Non-pigmented ciliary epithelial cell (primary cell): ENCODE results near the gene LCN9.
"Not testable (repeated sequence)": the region's sequence is repeated elsewhere in the genome, so short reads cannot be mapped to it uniquely, and the experiment has no call there.

ENCODE experiments used
- DNase-seq: peaks from one replicate; pipeline ENCODE4 v3.0.0-alpha.2; 2010; ENCODE audit warnings: low read depth

The LCN9 gene, protein sequence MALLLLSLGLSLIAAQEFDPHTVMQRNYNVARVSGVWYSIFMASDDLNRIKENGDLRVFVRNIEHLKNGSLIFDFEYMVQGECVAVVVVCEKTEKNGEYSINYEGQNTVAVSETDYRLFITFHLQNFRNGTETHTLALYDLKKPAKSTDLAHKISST

DNA sequence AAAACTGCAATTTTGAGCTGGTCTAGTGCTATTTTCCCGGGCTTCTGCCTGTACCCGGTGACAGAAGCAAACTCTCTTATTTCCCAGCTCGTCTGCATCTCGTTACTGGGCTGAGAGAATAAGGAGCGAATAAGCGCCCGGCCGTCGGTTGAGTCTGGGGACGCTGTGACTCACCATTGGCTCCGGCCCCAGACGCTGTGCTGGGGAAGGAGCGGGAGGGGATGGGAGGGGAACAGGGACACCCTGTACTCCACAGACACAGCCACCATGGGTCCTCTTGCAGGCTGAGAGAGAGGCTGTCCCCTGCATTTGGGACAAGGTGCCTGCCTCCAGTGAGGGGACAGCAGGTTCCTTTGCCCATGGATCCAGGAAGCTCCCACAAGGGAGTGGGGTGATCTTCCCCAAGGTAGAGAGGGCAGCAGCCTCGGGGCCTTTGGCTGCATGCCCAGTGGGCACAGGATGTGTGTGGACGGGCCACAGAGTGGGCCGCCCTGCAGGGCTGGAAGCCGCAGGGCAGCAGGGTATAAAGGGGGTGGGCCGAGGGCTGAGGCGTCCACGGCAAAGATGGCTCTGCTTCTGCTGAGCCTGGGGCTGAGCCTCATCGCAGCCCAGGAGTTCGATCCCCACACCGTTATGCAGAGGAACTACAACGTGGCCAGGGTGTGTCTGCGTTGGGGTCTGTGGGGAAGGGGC, at the start of gene LCN9:
Gene LCN9, plus strand, starts transcription at position 552 of the 693 bp plus-strand sequence. Its CDS starts 13 bp downstream, at position 565.
- DNase-seq = no peak

DNA sequence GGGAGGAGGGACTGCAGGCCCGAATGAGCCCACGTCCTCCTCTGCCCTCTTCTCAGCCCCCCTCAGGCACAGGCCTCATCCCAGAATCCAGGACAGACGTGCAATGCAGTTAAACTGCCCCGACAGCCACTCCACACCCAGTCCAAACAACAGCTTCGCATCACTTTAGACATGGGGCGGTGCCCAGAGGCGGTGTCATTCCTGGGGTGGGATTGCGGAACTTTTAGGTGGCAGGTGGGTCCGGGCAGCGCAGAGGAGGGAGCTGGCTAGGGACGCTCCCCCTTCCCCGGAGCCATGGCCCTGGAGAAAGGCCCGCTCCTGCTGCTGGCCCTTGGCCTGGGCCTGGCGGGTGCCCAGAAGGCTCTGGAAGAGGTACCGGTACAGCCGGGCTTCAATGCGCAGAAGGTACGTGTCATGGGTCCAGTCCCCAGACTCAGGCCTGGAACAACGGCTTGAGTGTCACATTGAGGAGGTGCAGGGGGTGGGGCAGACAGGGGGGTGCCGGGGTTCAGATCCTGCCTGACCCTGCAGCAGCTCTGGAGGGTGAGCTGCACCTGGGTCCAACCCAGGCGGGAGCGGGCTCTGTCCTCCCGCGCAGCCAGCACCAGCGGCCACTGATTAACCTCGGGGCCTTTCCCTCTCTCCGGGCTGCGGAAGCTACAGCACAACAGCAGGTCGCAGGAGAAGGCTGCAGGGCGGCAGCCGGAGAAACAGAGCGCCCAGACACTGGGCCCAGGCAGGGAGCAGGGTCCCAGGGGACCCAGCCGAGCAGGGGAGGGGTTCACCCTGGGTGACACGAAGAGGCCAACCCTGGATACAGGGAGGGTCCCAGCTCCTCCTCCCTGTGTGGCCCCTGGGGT, 48.9 kb upstream of the LCN9 start:
- DNase-seq = no peak

DNA sequence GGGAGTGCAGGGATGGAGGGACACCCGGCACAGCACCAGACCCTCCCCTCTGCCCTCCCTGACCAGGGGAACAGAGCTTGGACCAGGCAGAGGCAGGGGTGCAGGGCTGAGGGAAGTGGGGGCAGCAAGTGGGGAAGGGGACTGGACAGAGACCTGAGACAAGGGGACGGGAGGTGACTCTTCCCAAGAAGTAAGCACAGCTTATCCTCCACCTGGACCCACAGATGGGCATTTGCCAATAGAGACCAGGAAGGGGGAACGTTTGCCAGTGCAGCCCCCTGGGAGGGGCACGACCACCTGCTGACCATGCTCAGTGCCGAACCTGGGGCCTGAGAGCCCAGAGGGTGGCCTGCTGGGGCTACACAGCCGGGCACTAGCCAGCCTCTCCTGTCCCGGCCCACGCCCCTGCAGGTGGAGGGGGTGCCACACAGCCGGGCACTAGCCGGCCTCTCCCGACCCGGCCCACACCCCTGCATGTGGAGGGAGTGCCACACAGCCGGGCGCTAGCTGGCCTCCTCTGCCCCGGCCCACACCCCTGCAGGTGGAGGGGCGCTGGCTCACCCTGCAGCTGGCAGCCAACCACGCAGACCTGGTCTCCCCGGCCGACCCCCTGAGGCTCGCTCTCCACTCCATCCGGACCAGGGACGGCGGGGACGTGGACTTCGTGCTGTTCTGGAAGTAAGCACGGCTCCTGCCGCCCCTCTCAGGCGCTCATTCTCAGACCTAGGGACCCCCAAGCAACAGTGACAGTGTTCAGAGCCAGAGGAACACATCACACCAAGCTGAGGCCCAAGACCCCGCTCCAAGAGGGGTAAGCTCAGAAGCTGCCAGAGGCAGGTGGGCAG, 48.1 kb upstream of the LCN9 start:
- no peak for DNase-seq

DNA sequence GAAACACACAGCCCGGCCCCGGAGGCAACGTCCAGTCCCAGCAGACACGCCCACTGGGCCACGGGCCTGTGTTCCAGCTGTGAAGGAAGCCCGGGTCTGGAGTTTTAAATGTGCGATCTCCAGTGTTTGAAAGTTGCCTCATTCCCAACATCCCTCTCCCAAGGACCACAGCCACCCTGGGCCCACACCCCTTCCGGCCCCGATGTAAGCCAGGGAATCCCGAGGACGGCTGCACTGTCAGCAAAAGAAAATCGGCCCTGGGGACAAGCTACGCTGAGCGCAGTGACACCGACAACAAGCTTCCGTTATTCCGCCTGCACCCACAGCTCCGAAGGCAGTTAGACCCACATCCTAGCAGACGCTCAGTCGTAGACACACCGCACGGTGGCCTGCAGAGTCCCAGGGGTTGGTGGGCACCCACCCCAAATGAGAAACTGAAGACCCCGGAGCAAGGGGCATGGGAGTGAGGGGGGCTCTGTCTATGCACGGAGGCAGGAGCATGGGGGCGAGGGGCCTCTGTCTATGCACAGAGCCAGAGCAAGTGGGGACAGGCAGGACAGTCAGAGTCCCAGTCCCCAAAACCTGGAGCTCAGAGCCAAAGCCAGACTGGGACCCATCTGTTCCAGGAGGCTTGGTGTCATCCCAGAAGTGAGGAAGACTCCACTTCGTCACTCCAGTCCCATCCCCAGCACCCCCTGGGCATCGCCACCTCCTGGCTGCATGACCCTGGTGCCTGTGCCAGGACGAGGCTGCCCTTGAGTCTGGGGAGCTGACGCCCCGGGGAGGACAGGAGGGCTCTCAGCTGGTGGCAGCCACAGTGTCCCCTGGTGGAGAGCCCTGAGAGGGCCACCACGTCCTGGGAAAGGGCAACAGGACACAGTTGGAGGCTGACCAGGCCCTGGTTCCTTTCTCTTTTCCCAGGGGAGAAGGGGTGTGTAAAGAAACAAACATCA, 47.2 kb upstream of the LCN9 start:
- no peak for DNase-seq

DNA sequence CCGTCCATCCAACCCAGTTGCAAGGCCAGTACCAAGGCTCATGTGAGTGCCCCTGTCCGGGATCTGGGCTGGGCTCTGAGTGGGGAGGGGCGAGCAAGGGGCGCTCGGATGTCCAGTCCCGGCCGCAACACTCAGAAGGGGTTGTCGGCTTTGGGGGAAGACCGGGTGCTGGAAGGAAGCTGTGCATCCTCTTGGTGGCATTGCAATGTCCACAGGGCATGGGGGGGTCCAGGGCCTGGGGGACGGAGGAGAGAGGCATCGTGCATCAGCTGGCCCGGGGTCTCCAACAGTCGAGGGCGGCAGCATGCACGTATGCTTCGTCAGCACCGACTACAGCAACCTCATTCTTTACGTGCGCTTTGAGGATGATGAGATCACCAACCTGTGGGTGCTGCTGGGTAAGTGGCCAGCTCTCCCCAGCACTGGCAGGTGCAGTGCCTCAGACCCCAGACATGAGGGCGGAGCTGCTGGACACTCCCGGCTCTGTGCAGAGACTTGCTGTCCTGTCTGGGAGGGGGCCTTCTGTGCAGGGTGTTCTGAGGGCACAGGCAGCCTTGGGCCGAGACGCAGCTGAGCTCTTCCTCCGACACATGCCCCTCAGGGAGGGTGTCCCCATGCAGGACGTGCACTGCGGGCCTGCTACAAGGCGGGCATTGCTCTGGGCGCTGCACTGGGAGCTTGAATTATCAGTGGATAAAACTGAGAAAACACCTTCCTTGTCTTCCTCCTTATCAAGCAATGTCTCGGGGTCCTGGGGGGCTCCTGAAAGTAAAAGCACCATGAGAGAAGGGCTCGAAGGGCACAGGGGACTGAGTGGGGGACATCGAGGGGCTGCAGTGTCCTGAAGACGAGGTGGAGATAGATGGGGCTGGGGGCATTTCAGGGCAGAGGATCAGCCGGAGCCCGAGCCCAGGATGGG, 46.2 kb upstream of the LCN9 start:
- no peak for DNase-seq

DNA sequence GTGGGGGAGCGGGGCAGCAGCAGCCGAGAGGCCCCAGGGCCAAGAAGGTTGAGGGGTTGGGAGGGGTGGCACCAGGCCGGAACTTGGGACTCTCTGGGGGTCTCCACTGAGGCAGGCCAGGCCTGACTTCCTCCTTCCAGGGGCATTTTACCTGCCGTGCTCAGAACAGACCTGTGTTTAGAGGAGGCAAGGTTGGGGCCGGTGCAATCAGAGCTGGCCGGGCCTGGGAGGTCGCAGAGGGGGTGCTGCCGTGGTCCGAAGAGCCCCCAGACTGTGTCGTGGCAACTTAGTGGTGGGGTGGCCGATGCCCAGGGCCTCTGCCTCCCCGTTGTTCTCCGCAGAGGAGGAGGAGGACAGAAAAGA, 45.6 kb upstream of the LCN9 start:
- no peak for DNase-seq

DNA sequence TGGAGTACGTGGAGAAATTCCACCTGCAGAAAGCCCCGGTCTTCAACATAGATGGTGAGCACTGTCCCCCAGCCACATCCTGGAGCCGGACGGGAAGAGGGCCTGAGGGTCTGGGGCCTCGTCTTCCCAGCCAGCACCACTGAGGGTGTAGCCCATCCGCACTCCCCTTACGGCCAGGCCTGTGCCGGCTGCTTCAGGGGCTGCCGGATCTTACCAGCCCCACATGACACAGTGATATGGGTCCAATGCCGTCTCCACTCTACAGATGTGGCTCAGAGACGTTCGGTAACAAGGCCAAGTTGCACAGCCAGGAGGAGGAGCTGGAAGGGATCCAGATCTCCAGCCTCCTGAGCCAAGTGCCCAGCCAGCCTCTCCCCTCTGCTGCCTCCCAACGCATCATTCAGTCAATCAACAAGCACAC, 45.1 kb upstream of the LCN9 start:
- no peak for DNase-seq

DNA sequence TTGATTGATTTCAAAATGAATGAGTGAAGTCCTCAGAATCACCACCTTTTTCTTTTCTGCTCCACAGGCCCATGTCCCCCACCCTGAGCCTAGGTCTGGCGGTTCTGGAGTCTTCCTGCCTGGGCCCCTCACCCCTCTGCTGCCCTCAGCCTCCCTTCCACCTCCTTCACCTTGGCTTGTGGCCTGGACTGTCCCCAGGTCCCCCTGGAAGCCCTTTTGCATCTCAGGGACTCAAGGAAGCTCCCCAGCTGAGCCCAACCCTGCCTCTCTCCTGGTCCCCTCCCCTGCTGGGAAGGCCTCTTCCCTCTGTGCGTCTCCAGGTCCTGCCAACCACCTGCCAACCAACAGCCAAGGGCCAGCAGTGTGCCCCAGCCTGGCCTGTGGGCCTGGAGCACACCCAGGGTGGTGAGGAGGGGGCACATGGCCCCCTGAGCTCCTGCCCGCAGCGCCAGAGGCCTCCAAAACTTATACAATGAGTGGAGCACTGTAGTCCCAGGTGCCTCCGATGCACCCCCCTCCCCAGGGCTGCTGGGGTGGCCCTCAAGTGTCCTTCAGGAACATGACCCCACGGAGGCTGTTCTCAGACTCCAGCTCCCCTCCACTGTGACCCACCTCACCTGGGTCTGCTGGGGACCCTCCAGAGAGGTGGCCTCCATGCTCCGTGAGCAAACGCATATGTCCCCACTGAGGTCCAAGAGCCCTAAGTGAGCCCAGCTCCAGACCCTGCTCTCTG, 44.1 kb upstream of the LCN9 start:
- no peak for DNase-seq

DNA sequence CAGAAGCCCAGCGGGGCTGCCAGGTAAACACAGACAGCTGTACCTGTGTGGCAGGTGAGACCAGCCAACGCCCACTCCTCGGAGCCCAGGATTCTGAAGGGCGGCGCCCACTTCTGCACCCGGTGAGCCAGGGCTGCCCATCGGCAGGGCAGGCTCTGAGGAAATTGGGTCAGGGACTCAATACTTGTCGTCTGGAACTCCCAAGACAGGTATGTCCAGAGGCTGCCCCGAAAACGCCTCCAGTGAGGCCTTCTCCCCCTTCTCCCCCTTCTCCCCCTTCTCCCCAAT, 43.6 kb upstream of the LCN9 start:
- DNase-seq = no peak

DNA sequence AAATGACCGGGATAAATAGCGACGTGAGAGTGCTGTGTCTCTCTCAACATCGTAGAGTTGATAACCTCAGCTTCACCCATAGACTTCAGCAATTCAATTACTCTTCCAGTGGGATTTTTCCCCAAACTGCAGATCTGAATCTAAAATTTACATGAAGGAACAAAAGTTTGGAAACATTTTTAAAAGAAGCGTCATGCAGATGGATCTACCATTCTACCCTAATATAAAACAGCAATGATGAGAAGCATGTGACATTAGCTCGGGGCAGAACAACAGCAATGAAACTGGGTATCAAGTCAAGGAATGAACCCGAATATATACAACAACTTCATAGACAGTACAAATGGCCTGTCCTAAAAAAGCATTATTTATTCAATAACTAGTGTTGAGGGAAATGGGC, 42.6 kb upstream of the LCN9 start:
- DNase-seq = no peak

DNA sequence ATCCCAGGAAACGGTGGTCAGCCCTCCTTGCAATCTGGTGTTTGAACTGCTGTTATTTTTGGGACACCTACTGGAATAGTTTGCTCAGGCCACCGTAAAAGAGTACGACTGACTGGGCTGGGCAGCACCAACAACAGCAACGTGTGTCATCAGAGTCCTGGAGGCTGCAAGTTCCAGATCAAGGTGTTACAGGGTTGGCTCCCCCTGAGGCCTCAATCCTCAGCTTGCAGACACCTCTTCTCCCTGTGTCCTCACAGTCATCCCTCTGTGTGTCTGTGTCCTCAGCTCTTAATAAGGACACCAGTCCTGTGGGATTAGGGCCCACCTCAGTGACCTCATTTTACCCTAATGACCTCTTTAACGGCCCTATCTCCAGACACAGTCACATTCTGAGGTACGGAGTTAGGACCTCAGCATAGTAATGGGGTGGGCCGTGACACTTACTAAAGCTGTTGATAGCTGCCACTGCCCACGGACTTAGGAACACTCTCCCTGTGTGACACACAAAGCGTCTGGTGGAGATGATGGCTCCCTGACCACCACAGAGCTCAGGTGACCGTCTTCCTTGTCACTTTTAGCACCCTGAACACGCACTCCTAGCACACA, 40.6 kb upstream of the LCN9 start:
- DNase-seq = no peak

DNA sequence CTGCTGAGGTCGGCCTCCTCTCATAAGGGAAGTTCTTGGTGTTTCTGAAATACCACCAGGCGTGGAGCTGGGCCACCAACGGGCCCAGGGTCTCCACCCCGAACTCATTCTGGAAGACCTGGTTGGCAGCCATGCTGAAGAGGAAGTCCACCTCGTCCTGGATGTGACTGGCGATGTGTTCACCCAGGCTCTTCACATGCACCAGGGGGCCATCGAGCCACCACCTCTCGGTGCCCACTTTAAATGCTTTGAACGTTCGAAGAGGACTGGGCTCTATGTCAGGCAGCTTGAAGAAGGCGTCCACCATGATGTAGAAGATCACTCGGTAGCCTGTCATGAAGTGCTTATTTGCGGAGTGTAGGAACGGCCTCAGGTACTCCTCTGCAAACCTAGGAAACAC, 38.8 kb upstream of the LCN9 start:
- DNase-seq = no peak

DNA sequence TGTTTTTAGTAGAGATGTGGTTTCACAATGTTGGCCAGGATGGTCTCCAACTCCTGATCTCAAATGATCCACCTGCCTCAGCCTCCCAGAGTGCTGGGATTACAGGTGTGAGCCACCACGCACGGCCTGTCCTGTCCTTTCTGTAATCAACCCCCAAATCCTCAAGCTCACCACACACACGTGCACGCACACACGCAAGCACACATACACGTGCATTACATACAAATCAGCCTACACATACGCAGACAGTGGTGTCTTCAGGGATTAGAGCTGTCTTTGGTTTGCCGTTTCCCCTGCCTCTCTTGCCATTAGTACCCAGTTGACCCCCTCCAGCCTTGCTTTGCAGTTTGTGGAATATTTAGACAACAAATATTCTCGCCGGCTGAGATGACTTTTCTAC, 30.3 kb upstream of the LCN9 start:
- DNase-seq = no peak

DNA sequence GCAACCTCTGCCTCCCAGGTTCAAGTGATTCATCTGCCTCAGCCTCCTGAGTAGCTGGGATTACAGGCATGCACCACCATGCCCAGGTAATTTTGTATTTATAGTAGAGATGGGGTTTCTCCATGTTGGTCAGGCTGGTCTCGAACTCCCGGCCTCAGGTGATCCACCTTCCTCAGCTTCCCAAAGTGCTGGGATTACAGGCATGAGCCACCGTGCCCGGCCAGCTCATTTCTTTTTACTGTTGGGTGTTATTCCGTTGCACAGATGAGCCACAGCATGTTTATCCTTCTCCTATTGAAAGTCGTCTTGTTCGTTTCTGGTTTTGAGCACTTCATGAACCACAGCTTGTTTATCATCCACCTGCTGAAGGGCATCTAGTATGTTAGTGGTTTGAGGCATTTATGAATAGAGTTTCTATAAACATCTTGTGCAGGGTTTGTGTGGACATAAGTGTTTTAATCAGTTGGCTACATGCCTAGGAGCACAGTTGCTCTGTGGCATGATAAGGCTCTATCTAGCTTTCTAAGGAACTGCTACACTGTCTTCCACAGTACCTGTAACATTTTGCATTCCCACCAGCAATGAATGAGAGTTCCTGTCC, 26.1 kb upstream of the LCN9 start:
- DNase-seq = not testable (repeated sequence)

DNA sequence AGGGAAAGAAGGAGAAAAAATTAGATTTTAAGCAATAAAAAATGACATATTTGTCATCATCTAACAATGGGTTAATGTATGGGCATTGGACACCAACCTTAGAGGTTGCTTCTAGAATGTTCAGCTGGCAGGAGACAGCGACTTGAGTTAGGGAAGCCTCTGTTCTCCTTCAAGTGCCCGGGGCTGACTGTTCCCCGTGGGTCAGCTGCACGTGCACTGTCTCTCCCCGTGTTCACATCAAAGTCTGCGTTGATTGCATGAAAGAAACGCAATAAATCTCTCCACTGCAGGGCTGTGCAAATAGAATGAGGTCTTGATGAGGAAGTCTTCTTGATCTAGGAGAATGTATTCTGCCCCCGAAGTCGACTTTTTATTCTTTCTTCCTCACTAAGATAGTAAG, 23.9 kb upstream of the LCN9 start, which contains the start of gene GLT6D1:
Gene GLT6D1, minus strand, starts transcription at position 345 of the 400 bp plus-strand sequence. CDS start 353 bp downstream, outside the sequence.
- DNase-seq = no peak

DNA sequence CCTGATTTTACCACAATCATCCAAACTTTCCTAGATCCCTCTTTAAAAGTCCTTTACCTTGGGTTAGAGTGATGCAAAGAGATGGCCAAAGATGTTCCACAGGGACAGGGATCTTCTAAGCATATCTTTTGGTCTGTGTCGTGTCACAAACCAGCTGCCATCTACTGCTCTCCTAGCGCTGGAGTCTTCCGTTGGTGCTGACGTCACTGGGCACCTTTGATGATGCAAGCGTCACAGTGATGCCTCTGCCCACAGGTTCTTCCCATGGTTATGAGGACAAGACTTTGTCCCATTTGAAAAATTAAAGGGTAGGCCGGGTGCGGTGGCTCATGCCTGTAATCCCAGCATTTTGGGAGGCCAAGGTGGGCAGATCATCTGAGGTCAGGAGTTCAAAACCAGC, 22.1 kb upstream of the LCN9 start:
- no peak for DNase-seq

DNA sequence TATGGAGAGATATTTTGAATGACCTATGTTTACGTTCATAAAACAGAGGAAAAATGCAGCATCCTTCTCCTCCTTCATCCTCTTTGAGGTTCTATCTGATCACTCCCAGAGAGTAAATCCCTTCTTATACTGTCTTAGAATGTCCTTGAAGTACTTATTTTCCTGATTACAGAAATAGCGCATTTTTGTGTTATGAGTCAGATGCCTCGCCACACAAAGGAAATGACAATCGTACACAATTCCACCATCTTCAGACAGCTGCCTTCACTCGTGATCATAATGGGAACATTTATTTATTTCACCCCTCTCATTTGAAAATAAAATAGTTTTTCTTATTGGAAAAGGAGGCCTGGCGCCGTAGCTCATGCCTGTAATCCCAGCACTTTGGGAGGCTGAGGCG, 21.4 kb upstream of the LCN9 start:
- peak; percentile 9 for DNase-seq

DNA sequence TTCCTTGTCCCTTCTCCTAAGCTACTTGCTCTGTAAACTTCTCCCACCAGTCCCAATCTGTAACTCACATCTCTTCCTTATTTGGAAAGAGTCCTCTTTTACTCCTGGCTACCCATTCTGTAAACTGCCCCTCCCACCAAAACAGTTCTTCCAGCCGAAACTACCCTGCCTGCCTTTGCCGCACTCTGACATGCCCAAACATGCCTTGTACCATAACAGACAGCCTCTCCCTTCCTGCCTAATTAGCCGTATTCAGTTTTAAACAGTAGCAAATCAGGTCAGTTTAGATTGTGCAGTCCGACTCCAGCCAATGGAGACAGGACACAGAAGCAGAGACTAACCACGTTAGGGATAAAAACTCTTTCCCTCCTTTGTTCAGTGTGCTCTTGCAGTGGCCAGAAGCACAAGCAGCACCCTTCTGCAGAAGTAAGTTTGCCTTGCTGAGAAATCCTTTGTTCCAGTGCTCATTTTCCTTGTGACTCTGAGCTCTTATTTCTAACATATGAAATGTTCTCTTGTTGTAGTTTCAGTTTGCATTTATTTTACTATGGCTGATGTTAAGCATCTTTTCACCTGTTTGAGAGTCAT, 18.4 kb upstream of the LCN9 start:
- DNase-seq = no peak
